H1 (cell line): ENCODE results near the gene NOS3. TPM values are rescaled to one million over a fixed set of nuclear protein-coding genes. Genes with fewer than 3 reads are reported as not detected.
A peak's percentile ranks its signal among the peaks of the same experiment; 100 is the strongest.

ENCODE experiments used
- CTCF ChIA-PET: fragments of 300-600 bp; sonication (Branson Sonifier 250); formaldehyde crosslinking; loops from one replicate; lab custom pipeline; 2021; ENCODE audit not compliant: partially characterized antibody; lab: Charles Lee
- POLR2A ChIA-PET: fragments of 300-600 bp; sonication (Branson Sonifier 250); formaldehyde crosslinking; loops from one replicate; lab custom pipeline; 2021; ENCODE audit warnings: inconsistent platforms; ENCODE audit not compliant: partially characterized antibody; lab: Charles Lee
- DNase-seq, 2 experiments: peaks; one replicate each; pipeline versions ENCODE4 v3.0.0 to v3.0.0-alpha.2; 2010 to 2022; ENCODE audit warnings: low spot score in 2 of 2, low read depth in 1 of 2, mixed read lengths in 1 of 2
- FAIRE-seq: peaks from 2 replicates; lab custom pipeline; 2011; peaks lifted over from hg19 to GRCh38; lab: Jason Lieb, UNC
- H2AFZ ChIP-seq: 2 replicates; pipeline ENCODE4 v1.8.1; 2012; ENCODE audit warnings: low read length, inconsistent platforms
- H2AK5ac ChIP-seq: 2 replicates; pipeline ENCODE4 v1.6.1; 2013; ENCODE audit warnings: low read depth, low read length
- H2BK120ac ChIP-seq: replicated peaks from 2 replicates; pipeline ENCODE3; 2013; ENCODE audit warnings: low read depth, low read length, inconsistent platforms
- H2BK12ac ChIP-seq: 2 replicates; pipeline ENCODE4 v1.6.1; 2013; ENCODE audit warnings: low read depth, low read length
- H2BK15ac ChIP-seq: 2 replicates; pipeline ENCODE4 v1.6.1; 2013; ENCODE audit warnings: low read length
- H2BK20ac ChIP-seq: 2 replicates; pipeline ENCODE4 v1.6.1; 2013; ENCODE audit warnings: low read length
- H2BK5ac ChIP-seq: 2 replicates; pipeline ENCODE4 v1.6.1; 2013; ENCODE audit warnings: low read depth, low read length
- H3K14ac ChIP-seq: 2 replicates; pipeline ENCODE4 v1.6.1; 2013; ENCODE audit warnings: inconsistent platforms; ENCODE audit not compliant: insufficient read length
- H3K18ac ChIP-seq: 2 replicates; pipeline ENCODE4 v1.6.1; 2013; ENCODE audit warnings: low read length; ENCODE audit errors: extremely low read depth
- H3K23ac ChIP-seq: 2 replicates; pipeline ENCODE4 v1.6.1; 2013; ENCODE audit warnings: inconsistent platforms; ENCODE audit not compliant: insufficient read length
- H3K23me2 ChIP-seq: 2 replicates; pipeline ENCODE4 v1.6.1; 2013; ENCODE audit warnings: low read depth, low read length
- H3K27ac ChIP-seq: 2 replicates; pipeline ENCODE4 v1.6.1; 2011; ENCODE audit warnings: low read depth, low read length, inconsistent platforms
- H3K27me3 ChIP-seq, 4 experiments: replicated peaks in 1 of 4; 1 replicate in 1 of 4; 2 replicates in 3 of 4; pipeline versions ENCODE4 v1.6.1 to v1.8.1; 2011 to 2013; ENCODE audit warnings: low read length in 3 of 4, mild to moderate bottlenecking in 3 of 4, inconsistent platforms in 2 of 4, mixed read lengths in 2 of 4, moderate library complexity in 1 of 4; ENCODE audit not compliant: control insufficient read depth in 3 of 4, insufficient read depth in 3 of 4; ENCODE audit errors: extremely low read depth in 1 of 4
- H3K36me3 ChIP-seq, 4 experiments: 2 replicates each; pipeline versions ENCODE4 v1.6.1 to v1.8.1; 2011 to 2013; ENCODE audit warnings: mild to moderate bottlenecking in 4 of 4, low read length in 3 of 4, moderate library complexity in 2 of 4, control low read depth in 1 of 4, inconsistent platforms in 1 of 4; ENCODE audit not compliant: insufficient read depth in 4 of 4, control insufficient read depth in 2 of 4
- H3K4ac ChIP-seq: replicated peaks from 2 replicates; pipeline ENCODE3; 2013; ENCODE audit warnings: low read length, low read depth, mixed read lengths, inconsistent platforms; ENCODE audit not compliant: insufficient read length
- H3K4me1 ChIP-seq, 4 experiments: replicated peaks in 1 of 4; 1 replicate in 1 of 4; 2 replicates in 3 of 4; pipeline versions ENCODE4 v1.6.1 to v1.8.1; 2011 to 2013; ENCODE audit warnings: low read length in 3 of 4, inconsistent platforms in 2 of 4, mixed read lengths in 1 of 4; ENCODE audit not compliant: insufficient read depth in 4 of 4, control insufficient read depth in 3 of 4
- H3K4me2 ChIP-seq, 2 experiments: 2 replicates each; pipeline versions ENCODE4 v1.6.1 to v1.8.1; 2011 to 2013; ENCODE audit warnings: low read depth in 2 of 2, low read length in 2 of 2, control low read depth in 1 of 2, inconsistent platforms in 1 of 2, mild to moderate bottlenecking in 1 of 2; ENCODE audit not compliant: insufficient read depth in 1 of 2
- H3K4me3 ChIP-seq, 4 experiments: fragments of 200-600, 300-600 bp in 1 of 4; sonication (generic), shearing (Covaris generic), sonication (Bioruptor Twin) in 1 of 4; 2 replicates each; pipeline versions ENCODE4 v1.5.1 to v1.8.1; 2011 to 2016; ENCODE audit warnings: low read length in 4 of 4, low read depth in 3 of 4, control low read depth in 2 of 4, inconsistent platforms in 2 of 4, mild to moderate bottlenecking in 2 of 4, mixed read lengths in 1 of 4, moderate library complexity in 1 of 4; ENCODE audit not compliant: insufficient read depth in 2 of 4; ENCODE audit errors: extremely low read depth in 1 of 4
- H3K56ac ChIP-seq: replicated peaks from 2 replicates; pipeline ENCODE3; 2013; ENCODE audit warnings: low read depth, mild to moderate bottlenecking, mixed read lengths, low read length, inconsistent platforms; ENCODE audit not compliant: insufficient read length
- H3K79me1 ChIP-seq: 2 replicates; pipeline ENCODE4 v1.6.1; 2013; ENCODE audit warnings: low read depth, low read length, control low read depth
- H3K79me2 ChIP-seq, 2 experiments: 2 replicates each; pipeline versions ENCODE4 v1.6.1 to v1.8.1; 2012 to 2013; ENCODE audit warnings: low read length in 2 of 2, mild to moderate bottlenecking in 2 of 2, inconsistent platforms in 1 of 2; ENCODE audit not compliant: insufficient read depth in 2 of 2, control insufficient read depth in 1 of 2
- H3K9ac ChIP-seq, 4 experiments: replicated peaks in 1 of 4; 1 replicate in 1 of 4; 2 replicates in 3 of 4; pipeline versions ENCODE4 v1.6.1 to v1.8.1; 2011 to 2013; ENCODE audit warnings: low read depth in 3 of 4, low read length in 3 of 4, control low read depth in 2 of 4, mild to moderate bottlenecking in 2 of 4, moderate library complexity in 2 of 4, inconsistent platforms in 1 of 4; ENCODE audit errors: extremely low read depth in 1 of 4
- H3K9me3 ChIP-seq, 2 experiments: 2 replicates each; pipeline versions ENCODE4 v1.6.1 to v1.8.1; 2012 to 2013; ENCODE audit warnings: mild to moderate bottlenecking in 2 of 2, moderate library complexity in 2 of 2, control low read depth in 1 of 2, inconsistent platforms in 1 of 2, low read depth in 1 of 2, low read length in 1 of 2, mixed read lengths in 1 of 2; ENCODE audit not compliant: insufficient read depth in 2 of 2
- H4K20me1 ChIP-seq, 2 experiments: replicated peaks in 1 of 2; 2 replicates each; pipeline versions ENCODE3 to v1.8.1; 2011 to 2013; ENCODE audit warnings: inconsistent platforms in 2 of 2, low read length in 2 of 2, mild to moderate bottlenecking in 1 of 2; ENCODE audit not compliant: insufficient read depth in 2 of 2, control insufficient read depth in 1 of 2
- H4K5ac ChIP-seq: 2 replicates; pipeline ENCODE4 v1.6.1; 2013; ENCODE audit warnings: low read length, low read depth, mixed read lengths, inconsistent platforms; ENCODE audit not compliant: insufficient read length
- H4K8ac ChIP-seq: 2 replicates; pipeline ENCODE4 v1.8.0; 2013; ENCODE audit warnings: mild to moderate bottlenecking, moderate library complexity, low read length, inconsistent platforms; ENCODE audit not compliant: insufficient read depth; ENCODE audit errors: extremely low read depth
- H4K91ac ChIP-seq: replicated peaks from 2 replicates; pipeline ENCODE3; 2013; ENCODE audit warnings: low read length, mixed read lengths, inconsistent platforms; ENCODE audit not compliant: insufficient read length
- BACH1 ChIP-seq: IDR thresholded peaks from 2 replicates; pipeline ENCODE4 v1.6.1; 2012; ENCODE audit warnings: low read length, improper control_type of control experiment
- CBX8 ChIP-seq: fragments of 300-800, 300-1000 bp; sonication (generic); IDR thresholded peaks from 2 replicates; pipeline ENCODE4 v1.7.1; 2016; ENCODE audit warnings: low read depth, low read length, borderline replicate concordance
- CHD2 ChIP-seq: IDR thresholded peaks from 2 replicates; pipeline ENCODE4 v1.6.1; 2012; ENCODE audit warnings: low read length, improper control_type of control experiment
- EP300 ChIP-seq, 2 experiments: IDR thresholded peaks; 1 replicate in 1 of 2; 2 replicates in 1 of 2; pipeline ENCODE4 v1.6.1; 2011 to 2012; ENCODE audit warnings: low read depth in 2 of 2, low read length in 2 of 2, mild to moderate bottlenecking in 2 of 2, borderline replicate concordance in 1 of 2, inconsistent platforms in 1 of 2, moderate library complexity in 1 of 2
- FOSL1 ChIP-seq: IDR thresholded peaks from 2 replicates; pipeline ENCODE4 v1.6.1; 2011; ENCODE audit warnings: mild to moderate bottlenecking, low read depth, low read length, moderate library complexity; ENCODE audit not compliant: insufficient read depth
- GTF2F1 ChIP-seq: IDR thresholded peaks from 2 replicates; pipeline ENCODE4 v1.6.1; 2012; ENCODE audit warnings: low read depth, low read length, improper control_type of control experiment, borderline replicate concordance
- HDAC2 ChIP-seq, 2 experiments: fragments of 300-600 bp in 1 of 2; sonication (generic) in 1 of 2; IDR thresholded peaks; 2 replicates each; pipeline ENCODE4 v1.6.1; 2011 to 2012; ENCODE audit warnings: low read depth in 2 of 2, low read length in 2 of 2, mild to moderate bottlenecking in 2 of 2, moderate library complexity in 2 of 2, borderline replicate concordance in 1 of 2, inconsistent platforms in 1 of 2
- POLR2A ChIP-seq, 2 experiments: IDR thresholded peaks; 1 replicate in 1 of 2; 2 replicates in 1 of 2; pipeline ENCODE4 v1.6.1; 2011; ENCODE audit warnings: low read depth in 2 of 2, low read length in 2 of 2, mild to moderate bottlenecking in 2 of 2; ENCODE audit errors: control extremely low read depth in 1 of 2
- RBBP5 ChIP-seq: IDR thresholded peaks from 2 replicates; pipeline ENCODE4 v1.7.1; 2012; ENCODE audit warnings: low read depth, mild to moderate bottlenecking, inconsistent platforms, low read length, moderate library complexity, borderline replicate concordance
- SP4 ChIP-seq: IDR thresholded peaks from 2 replicates; pipeline ENCODE4 v1.6.1; 2012; ENCODE audit warnings: low read length, inconsistent platforms
- TAF1 ChIP-seq: IDR thresholded peaks from 2 replicates; pipeline ENCODE4 v1.6.1; 2011; ENCODE audit warnings: mild to moderate bottlenecking, low read depth, low read length
- ZNF274 ChIP-seq: IDR thresholded peaks from 2 replicates; pipeline ENCODE4 v1.7.0; 2012; ENCODE audit warnings: low read length, borderline replicate concordance; ENCODE audit errors: extremely low read depth
- WGBS, 2 experiments: shearing (Covaris generic) in 1 of 2; methylation state at CpG; one replicate each; pipeline versions ENCODE4 v1.1.6 to v1.1.7; 2013 to 2015; ENCODE audit warnings: low lambda C conversion rate in 2 of 2, mixed read lengths in 2 of 2, inconsistent platforms in 1 of 2, low coverage in 1 of 2, missing lambda C conversion rate in 1 of 2; ENCODE audit not compliant: insufficient replicate concordance in 2 of 2, insufficient coverage in 1 of 2, insufficient read length in 1 of 2; ENCODE audit errors: extremely low coverage in 1 of 2, missing lambda C conversion rate in 1 of 2; 5-methylcytosine and 5-hydroxymethylcytosine counted together
- polyA plus RNA-seq, 7 experiments: library from polyadenylated mRNA; depleted of rRNA in 3 of 7; stranded (reverse) in 5 of 7; unstranded in 2 of 7; fragments of >200 nt in 5 of 7; fragments of 200-250 nt in 2 of 7; gene quantifications; 1 replicate in 5 of 7; 2 replicates in 1 of 7; 4 replicates in 1 of 7; pipeline versions ENCODE4 v1.2.1 to v1.2.3, GENCODE V29; 2011 to 2013; ENCODE audit warnings: missing spikeins in 2 of 7, mixed read lengths in 2 of 7
- total RNA-seq: library from RNA; stranded (reverse); fragmentation: NEBNext Ultra II Directional; extraction: Animal tissue kit (Norgen Biotek cat#: 25700); gene quantifications from 2 replicates; pipeline ENCODE4 v1.2.1, GENCODE V29; 2021
- TF ChIP-seq, protein P1 (sequence below): IDR thresholded peaks from 2 replicates; pipeline ENCODE4 v1.6.1; 2012; ENCODE audit warnings: inconsistent platforms

The NOS3 gene
- total and polyA plus RNA-seq, 2 of the 8 experiments (the other 6 are each of a cell fraction or from before 2014, with no cell fraction given) = 4.4 to 16.2 TPM

DNA sequence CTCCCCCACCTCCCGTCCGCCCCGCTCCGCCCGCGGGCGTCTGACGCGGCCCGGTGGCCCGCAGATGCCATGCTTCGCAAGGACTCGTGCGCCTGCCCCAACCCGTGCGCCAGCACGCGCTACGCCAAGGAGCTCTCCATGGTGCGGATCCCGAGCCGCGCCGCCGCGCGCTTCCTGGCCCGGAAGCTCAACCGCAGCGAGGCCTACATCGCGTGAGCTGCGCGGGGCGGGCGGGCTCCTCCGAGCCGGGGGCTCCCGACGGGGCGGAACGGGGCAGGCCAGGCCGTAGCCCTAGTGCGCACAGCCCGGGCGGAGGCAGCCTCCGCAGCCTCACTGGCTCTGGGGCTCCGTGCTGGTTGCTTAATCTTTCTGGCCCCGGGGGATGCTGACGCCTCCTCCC is 60.3 kb downstream of the NOS3 start:
- H3K9ac ChIP-seq = no peak overlapping the region
- H3K27me3 ChIP-seq = peaks cover 4 to 33% (median 26%) of the 10 kb centered on the region in 4 experiments
- no peak overlapping the region for H2AFZ ChIP-seq
- H2BK12ac ChIP-seq = no peak overlapping the region
- no peak for FAIRE-seq
- no peaks in the 10 kb centered on the region for H3K36me3 ChIP-seq
- no peak overlapping the region for H2BK5ac ChIP-seq
- no peak overlapping the region for H4K5ac ChIP-seq
- H3K79me2 ChIP-seq = no peaks in the 10 kb centered on the region
- CTCF ChIA-PET = interaction anchor here (0.6 to 3.6 kb wide), 12 partner anchors 12 to 88 kb away, joined by 3 to 14 read pairs (median 4); no protein-coding TSS in a partner anchor
- no peak overlapping the region for H3K14ac ChIP-seq
- H2BK15ac ChIP-seq = no peak overlapping the region
- H3K9me3 ChIP-seq = no peaks in the 10 kb centered on the region
- H3K23ac ChIP-seq = no peak overlapping the region
- no peak overlapping the region for H3K4ac ChIP-seq
- no peak overlapping the region for H2BK20ac ChIP-seq
- peak overlapping the region in 1 of 4 experiments; percentile 39; a peak in 2 of 8 replicates for H3K4me3 ChIP-seq
- H4K8ac ChIP-seq = no peak overlapping the region
- peak overlapping the region; percentile 25 to 73; a peak in 3 of 4 replicates for H3K4me2 ChIP-seq
- no peaks in the 10 kb centered on the region for H3K79me1 ChIP-seq
- H4K20me1 ChIP-seq = peaks cover 2 to 14% of the 10 kb centered on the region in 2 experiments
- H3K18ac ChIP-seq = no peak overlapping the region
- H3K56ac ChIP-seq = no peak overlapping the region
- no peak overlapping the region for H2AK5ac ChIP-seq
- H2BK120ac ChIP-seq = no peak overlapping the region
- peaks cover 3% of the 10 kb centered on the region; the same call in 1 of the 2 replicates for H3K23me2 ChIP-seq
- DNase-seq = peak in 1 of 2 experiments; percentile 92
- H3K4me1 ChIP-seq = peaks cover 0 to 8% (median 5%) of the 10 kb centered on the region in 4 experiments; a peak in 3 of 7 replicates
- POLR2A ChIA-PET = interaction anchor here (0.5 to 1.6 kb wide), 6 partner anchors 9 to 212 kb away, joined by 3 to 6 read pairs (median 3); partner anchors contain the start of gene TMUB1
- no peak overlapping the region for H3K27ac ChIP-seq
- 5% methylated on average over 24 of the region's 50 CpGs; no CpG with 5 or more reads in 1 of the 2 experiments for WGBS, 2 experiments
- no peak overlapping the region for H4K91ac ChIP-seq
- no peak for TF ChIP-seq TAF1
- no peak for TF ChIP-seq GTF2F1
- peak; percentile 60 to 74; a peak in 1 of 4 replicates for TF ChIP-seq HDAC2 (IDR thresholded peaks at IDR 0.05; ENCODE audit: borderline replicate concordance in 1 of 2, low read depth in 2 of 2, low read length in 2 of 2)
- no peak for TF ChIP-seq CBX8
- TF ChIP-seq, protein P1, sequence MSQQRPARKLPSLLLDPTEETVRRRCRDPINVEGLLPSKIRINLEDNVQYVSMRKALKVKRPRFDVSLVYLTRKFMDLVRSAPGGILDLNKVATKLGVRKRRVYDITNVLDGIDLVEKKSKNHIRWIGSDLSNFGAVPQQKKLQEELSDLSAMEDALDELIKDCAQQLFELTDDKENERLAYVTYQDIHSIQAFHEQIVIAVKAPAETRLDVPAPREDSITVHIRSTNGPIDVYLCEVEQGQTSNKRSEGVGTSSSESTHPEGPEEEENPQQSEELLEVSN = peak; percentile 94
- TF ChIP-seq RBBP5 = no peak
- TF ChIP-seq SP4 = no peak
- TF ChIP-seq CHD2 = no peak
- TF ChIP-seq ZNF274 = no peak
- no peak for TF ChIP-seq POLR2A (IDR thresholded peaks at IDR 0.05; ENCODE audit: control extremely low read depth in 1 of 2, low read depth in 2 of 2, low read length in 2 of 2)
- TF ChIP-seq BACH1 = no peak
- no peak for TF ChIP-seq FOSL1
- TF ChIP-seq EP300 (IDR thresholded peaks at IDR 0.05; ENCODE audit: borderline replicate concordance in 1 of 2, low read depth in 2 of 2, low read length in 2 of 2) = peak in 1 of 2 experiments; percentile 79; a peak in 2 of 3 replicates
